Measurements from ENCODE around the gene DYNC1H1.

DNA sequence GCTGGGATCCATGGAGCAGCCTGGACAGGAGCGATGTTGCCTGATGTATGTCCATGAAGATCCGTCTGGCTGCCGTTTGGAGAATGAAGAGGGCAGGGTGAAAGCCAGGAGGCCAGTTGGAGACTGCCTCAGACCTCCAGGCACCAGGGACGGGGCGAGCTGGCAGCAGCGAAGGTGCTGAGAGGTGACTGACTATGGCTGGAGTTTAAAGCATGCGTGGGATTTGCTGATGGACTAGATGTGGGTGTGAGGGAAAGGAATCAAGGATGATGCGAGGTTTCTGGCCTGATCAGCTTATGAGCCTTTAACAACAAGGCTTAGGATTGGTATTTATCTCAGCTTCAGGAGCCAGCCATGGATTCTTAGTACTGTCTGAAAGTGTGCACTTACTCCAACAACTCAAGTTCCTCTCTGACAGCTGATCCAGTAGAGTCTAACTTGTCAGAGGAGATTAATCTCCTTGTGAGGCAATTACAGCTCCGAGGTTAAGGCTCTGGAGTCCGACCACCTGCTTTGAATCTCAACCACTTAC, 49.4 kb downstream of the DYNC1H1 start:
- TF ChIP-seq ZNF335 (CRISPR knock-in tag; IDR thresholded peaks at IDR 0.05) (no peak), TAF1 (CRISPR knock-in tag; IDR thresholded peaks at IDR 0.05) (no peak), ZBTB3 (CRISPR knock-in tag; IDR thresholded peaks at IDR 0.05; ENCODE audit: borderline replicate concordance, low read depth) (no peak), ZNF550 (CRISPR knock-in tag; IDR thresholded peaks at IDR 0.05; ENCODE audit: borderline replicate concordance) (no peak), MED1 (CRISPR knock-in tag; IDR thresholded peaks at IDR 0.05) (no peak), HDAC6 (IDR thresholded peaks at IDR 0.05; ENCODE audit: low read depth, low read length) (no peak)
